NK-92 (cell line): ENCODE measurements around the gene TTBK1.

ENCODE experiments used
- DNase-seq: peaks from one replicate; lab custom pipeline; 2025; ENCODE audit not compliant: unreplicated experiment; lab: John Stamatoyannopoulos, UW

Gene TTBK1

DNA sequence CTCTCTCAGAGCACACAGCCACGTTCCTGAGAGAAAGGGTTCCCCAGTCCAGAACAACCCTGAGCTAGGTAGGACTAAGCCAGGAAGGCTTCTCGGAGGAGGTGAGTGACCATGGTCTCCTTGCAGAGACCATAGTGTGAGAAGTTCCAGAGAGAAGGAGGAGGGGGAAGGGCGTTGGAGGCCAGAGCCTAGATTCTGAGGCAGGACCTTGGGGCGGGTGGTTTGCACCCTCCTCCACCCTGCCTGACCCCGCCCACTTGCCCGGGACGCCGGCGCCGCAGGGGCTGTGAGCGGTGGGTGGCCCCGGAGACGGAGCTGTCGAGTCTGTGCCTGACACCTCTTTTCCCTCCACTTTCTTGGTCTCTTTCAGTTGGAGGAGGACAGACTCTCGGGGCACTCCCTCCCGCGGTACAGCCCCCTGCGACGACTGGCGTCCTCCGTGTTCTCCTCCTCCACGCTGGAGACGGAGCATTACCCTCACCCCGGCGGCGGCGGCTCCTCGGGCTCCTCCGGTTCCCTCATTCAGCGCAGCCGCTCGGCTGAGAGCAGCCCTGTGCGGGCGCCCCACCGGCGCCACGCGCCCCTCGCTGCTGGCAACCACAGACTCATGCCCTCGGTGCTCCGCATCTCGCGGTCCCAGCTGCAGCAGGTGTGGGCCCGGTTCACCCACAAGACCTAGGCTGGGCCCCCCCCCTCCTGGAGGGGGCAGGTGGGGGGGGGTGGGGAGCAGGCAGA is 26.2 kb downstream of the TTBK1 start:
- no peak for DNase-seq

GRCh38 chr6:43271103-43271815 is 28.0 kb downstream of the TTBK1 start:
- no peak for DNase-seq

GRCh38 chr6:43271944-43272343 is 28.7 kb downstream of the TTBK1 start:
- no peak for DNase-seq

DNA sequence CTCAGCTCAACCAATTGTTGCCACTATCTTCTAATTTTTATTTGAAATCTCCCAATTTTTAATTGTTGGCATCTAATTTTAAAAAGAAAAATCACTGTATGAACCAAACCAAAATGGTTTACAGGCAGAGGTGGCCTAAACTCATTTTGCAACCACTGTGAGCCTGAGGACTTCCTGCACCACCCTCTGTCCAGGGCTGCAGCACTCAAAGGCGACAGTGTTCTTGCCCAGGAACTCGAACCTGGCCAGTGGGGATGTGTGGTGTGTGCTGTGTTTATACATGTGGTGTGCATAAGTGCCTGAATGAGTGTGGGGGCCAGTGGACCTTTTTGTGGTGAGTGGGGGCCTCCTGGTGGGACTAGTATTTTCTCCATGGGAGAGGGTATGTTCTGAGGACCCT is 30.4 kb downstream of the TTBK1 start:
- no peak for DNase-seq

- no peak for DNase-seq
Measured at GRCh38 chr6:43274127-43274915, 31.0 kb downstream of the TTBK1 start.

- no peak for DNase-seq
Measured at GRCh38 chr6:43274916-43275597, 31.8 kb downstream of the TTBK1 start.

GRCh38 chr6:43275801-43276576 is 32.7 kb downstream of the TTBK1 start:
- DNase-seq: no peak

DNA sequence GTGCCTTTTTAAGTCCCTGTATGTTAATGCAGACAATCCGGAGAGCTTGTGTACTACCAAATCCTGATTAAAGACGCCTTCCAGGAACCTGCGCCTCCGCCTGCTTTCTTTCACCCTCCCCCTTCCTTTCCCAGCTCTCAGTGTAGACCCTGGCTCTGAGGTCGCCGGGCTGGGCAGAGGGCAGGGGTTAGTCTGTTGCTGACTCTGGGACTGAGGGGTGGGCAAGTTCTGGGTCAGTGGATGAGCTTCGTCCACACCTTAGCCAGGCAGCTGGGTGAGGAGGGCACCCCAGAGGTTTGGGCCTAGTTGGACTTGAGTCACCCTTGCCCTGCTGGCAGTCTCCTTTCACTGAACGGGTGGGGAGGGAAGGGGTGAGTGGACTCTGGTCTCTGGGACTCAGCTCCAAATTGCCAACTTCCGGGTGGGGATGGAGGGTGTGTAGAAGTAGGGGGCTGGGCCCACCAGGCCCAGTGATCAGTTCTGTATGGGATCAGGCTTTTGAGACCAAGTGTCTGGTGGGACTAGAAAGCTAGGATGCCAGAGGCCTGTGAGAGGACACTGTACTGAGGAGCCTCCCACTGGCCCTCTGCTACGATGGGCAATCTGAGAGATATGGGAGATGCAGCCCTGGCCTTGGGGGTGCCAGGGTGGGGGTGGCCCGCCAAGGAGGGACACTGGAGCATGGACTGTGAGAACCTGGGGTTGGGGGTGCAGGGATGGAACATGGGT is 33.5 kb downstream of the TTBK1 start:
- no peak for DNase-seq

DNA sequence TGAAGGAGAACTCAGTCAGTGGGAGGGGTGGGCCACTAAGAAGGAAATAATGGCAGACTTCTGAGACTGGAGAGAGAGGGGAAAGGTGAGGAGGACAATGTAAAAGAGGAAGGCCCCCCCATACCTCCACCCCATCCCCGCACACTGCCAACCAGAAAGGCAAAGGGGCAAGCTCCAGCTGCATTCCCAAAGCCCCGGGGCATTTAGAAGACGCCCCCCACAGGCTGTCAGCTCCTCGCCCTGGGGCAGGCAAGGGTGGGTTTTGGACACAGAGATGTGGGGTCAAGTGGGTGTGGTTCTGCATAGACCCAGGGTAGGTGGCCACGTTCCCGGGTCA is 34.0 kb downstream of the TTBK1 start:
- DNase-seq: no peak

DNA sequence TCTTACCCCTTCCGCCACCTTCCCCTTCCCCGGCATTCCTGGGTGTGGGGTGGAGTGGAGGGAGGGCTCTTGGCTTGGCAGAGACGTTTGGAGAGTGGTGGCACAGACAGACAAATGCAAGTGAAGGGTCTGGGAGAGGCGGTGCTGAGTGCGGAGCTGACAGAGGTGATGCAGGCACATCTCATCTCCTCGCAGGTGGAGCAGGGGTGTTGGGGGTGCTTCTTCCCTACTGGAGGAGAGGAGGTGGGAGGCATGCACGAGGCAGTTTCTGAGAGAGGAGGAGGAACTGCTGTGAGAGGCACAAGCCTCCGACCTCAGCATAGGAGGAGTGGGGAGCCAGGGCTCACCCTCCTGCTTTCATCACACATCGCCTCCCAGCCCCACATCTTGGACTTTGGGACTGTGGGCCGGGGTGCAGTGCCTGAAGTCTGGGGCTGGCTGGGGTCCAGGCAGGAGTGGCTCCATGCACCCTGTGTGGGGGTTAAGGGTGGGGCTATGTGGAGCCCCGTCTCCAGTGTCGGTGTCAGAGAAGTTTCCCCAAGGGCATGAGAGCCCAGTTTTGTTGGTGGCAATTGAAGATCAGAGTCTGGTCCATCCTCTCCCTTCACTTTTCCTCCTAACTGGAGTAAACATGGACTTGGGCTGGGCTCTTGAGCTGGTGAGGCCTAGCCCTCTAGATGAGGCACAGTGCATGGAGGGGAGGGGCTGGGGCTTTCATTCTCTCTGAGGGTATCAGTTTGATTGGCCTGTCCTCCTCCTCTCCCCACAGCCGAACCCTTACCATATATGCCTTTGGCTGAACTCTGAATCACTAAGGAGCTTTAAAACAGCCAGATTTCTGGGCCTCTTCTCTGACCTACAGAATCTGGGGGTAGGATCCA is 34.6 kb downstream of the TTBK1 start:
- DNase-seq: no peak

DNA sequence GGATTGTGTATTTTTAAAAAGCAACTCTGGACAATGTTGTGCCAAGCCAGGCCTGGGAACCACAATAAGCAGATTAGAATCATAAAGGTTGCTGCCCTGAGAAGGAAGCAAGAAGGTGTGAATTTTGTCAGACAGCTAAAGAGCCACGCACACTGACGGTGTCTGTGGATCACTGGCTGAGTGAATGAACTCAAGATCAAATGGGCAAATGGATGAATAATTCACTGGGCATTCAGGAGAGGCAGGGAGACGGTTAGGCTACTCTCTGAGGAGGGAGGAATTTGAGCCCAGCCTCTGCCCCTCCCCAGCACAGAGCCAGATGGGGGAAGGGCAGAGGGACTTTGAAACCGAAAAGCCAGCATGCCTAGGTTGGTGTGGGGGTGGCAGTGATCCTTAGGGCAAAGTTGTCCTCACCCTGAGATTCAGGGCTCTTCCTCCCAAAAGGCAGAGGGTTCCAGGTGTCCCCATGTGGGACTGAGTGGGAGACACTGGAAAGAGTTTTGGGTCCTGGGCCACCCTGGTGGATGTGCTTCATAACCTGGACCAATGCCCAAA is 35.3 kb downstream of the TTBK1 start:
- DNase-seq: no peak

DNA sequence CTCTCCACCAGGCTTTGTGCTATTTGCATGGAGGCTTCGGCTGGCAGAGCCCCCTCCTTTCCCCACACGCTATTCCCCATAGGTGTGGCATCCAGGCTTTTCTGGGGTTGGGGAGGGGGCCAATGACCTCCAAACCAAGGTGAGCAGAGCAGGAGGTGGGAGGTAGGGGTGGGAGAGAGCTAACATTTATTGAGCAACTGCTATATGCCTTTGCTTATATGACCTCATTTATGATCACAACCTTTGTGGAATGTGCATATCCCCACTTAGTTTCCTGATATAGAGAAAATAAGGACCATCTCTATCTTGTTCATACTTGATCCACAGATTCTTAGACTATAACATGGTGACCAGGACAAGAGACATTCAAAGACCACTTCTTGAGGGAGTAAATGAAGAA is 37.0 kb downstream of the TTBK1 start:
- DNase-seq: no peak

GRCh38 chr6:43282060-43282459 is 38.8 kb downstream of the TTBK1 start:
- DNase-seq: no peak

- DNase-seq: no peak
Measured at GRCh38 chr6:43282636-43283513, 39.6 kb downstream of the TTBK1 start.

DNA sequence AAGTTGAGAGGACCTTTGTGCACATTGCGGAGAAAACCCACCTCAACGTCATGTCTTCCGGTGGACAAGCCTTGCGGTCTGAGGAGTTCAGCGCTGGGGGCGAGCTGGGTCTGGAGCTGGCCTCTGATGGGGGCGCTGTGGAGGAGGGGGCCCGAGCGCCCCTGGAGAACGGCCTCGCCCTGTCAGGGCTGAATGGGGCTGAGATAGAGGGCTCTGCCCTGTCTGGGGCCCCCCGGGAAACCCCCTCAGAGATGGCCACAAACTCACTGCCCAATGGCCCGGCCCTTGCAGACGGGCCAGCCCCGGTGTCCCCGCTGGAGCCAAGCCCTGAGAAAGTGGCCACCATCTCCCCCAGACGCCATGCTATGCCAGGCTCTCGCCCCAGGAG is 40.2 kb downstream of the TTBK1 start:
- no peak for DNase-seq

DNA sequence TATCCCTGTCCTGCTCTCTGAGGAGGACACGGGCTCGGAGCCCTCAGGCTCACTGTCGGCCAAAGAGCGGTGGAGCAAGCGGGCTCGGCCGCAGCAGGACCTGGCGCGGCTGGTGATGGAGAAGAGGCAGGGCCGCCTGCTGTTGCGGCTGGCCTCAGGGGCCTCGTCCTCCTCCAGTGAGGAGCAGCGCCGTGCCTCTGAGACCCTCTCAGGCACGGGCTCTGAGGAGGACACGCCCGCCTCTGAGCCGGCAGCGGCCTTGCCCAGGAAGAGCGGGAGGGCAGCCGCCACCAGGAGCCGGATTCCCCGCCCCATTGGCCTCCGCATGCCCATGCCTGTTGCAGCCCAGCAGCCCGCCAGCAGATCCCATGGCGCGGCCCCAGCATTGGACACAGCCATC is 40.6 kb downstream of the TTBK1 start:
- no peak for DNase-seq

DNA sequence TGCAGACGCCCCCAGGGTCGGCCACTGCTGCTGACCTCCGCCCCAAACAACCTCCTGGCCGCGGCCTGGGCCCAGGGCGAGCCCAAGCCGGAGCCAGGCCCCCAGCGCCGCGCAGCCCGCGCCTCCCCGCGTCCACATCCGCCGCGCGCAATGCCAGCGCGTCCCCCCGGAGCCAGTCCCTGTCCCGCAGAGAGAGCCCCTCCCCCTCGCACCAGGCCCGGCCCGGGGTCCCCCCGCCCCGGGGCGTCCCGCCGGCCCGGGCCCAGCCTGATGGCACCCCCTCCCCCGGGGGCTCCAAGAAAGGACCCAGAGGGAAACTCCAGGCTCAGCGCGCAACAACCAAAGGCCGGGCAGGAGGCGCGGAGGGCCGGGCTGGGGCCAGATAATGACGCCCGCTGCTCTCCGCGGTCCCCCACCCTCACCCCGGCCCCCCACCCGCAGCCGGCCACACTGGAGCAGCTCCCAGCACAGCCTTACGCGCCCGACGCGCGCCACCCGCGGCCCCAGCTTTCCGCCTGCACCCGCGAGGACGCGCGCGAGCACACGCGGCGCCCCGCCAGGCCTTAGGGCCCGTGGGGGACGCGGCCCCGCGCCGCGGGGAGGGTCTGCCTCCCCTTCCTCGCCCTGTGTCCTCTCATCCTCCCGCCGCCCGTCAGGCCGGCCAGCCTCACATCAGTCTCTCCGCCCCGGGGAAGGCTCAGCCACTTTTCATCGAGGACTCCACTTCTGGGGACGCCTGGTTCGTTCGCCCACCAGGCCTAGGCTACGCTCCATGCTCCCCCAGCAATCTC is 41.9 kb downstream of the TTBK1 start:
- DNase-seq: no peak
